Measurements from ENCODE around the gene KRT36.

DNA sequence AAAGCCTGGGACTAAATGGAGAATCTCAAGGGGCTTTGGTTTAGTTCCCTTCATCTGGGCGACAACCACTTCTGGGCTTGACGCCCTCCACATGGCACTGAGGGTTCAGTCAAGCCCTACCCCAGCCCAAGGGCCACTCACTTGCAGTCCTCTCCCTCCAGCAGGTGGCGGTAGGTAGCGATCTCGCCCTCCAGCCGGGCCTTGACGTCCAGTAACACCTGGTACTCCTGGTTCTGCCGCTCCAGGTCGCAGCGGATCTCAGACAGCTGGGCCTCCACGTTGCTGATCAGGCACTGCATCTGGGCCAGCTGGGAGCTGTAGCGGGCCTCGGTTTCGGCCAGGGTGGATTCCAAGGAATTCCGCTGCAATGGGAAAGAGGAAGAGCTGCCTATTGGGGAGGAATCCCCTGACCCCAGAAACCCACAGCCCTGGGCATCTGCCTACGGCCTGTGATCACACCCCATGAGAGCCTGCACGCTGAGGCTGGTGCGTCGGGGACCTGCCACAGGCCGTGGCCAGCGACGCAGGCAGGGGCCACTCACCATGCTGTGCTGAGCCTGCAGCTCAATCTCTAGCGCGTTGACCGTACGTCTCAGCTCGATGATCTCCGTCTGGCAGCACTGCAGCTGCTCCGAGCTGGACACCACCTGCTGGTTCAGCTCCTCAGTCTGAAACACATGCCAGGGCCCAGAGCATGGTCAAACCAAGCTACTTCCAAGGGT, 2.7 kb downstream of the KRT36 start:
- TF ChIP-seq, protein P1, sequence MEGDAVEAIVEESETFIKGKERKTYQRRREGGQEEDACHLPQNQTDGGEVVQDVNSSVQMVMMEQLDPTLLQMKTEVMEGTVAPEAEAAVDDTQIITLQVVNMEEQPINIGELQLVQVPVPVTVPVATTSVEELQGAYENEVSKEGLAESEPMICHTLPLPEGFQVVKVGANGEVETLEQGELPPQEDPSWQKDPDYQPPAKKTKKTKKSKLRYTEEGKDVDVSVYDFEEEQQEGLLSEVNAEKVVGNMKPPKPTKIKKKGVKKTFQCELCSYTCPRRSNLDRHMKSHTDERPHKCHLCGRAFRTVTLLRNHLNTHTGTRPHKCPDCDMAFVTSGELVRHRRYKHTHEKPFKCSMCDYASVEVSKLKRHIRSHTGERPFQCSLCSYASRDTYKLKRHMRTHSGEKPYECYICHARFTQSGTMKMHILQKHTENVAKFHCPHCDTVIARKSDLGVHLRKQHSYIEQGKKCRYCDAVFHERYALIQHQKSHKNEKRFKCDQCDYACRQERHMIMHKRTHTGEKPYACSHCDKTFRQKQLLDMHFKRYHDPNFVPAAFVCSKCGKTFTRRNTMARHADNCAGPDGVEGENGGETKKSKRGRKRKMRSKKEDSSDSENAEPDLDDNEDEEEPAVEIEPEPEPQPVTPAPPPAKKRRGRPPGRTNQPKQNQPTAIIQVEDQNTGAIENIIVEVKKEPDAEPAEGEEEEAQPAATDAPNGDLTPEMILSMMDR (conservative IDR thresholded peaks at IDR 0.05), result peak; percentile 78
- no peak for TF ChIP-seq ZFX (IDR thresholded peaks at IDR 0.05)
